OCI-LY1 (cell line): ENCODE results near the gene C8A.

Experiments used
- H2AFZ ChIP-seq: fragments of 200-600 bp; sonication (generic), shearing (Covaris generic); 2 replicates; pipeline ENCODE4 v1.6.0; 2014; ENCODE audit warnings: antibody characterized with exemption, mild to moderate bottlenecking, low read length
- H3F3A ChIP-seq: fragments of 200-600 bp; sonication (generic), shearing (Covaris generic); 2 replicates; pipeline ENCODE4 v1.6.0; 2014; ENCODE audit warnings: mild to moderate bottlenecking, antibody characterized with exemption, low read length, moderate library complexity; ENCODE audit not compliant: insufficient read depth
- H3K27ac ChIP-seq: fragments of 200-600 bp; sonication (generic); 2 replicates; pipeline ENCODE4 v1.5.1; 2014; ENCODE audit warnings: low read length, mixed run types, mild to moderate bottlenecking, low read depth; ENCODE audit not compliant: poor library complexity, severe bottlenecking
- H3K27me3 ChIP-seq: fragments of 200-600 bp; sonication (generic); 2 replicates; pipeline ENCODE4 v1.6.0; 2014; ENCODE audit warnings: antibody characterized with exemption, mild to moderate bottlenecking, low read length, moderate library complexity; ENCODE audit not compliant: insufficient read depth
- H3K36me3 ChIP-seq: fragments of 200-600 bp; sonication (generic); 2 replicates; pipeline ENCODE4 v1.6.1; 2014; ENCODE audit warnings: mild to moderate bottlenecking, antibody characterized with exemption, low read length, moderate library complexity, mixed read lengths; ENCODE audit not compliant: insufficient read depth
- H3K4me1 ChIP-seq: fragments of 200-600 bp; sonication (generic); 2 replicates; pipeline ENCODE4 v1.5.1; 2014; ENCODE audit warnings: mild to moderate bottlenecking, low read length, moderate library complexity; ENCODE audit not compliant: insufficient read depth, severe bottlenecking
- H3K4me2 ChIP-seq: fragments of 200-600 bp; sonication (generic), shearing (Covaris generic); 2 replicates; pipeline ENCODE4 v1.6.1; 2014; ENCODE audit warnings: low read length
- H3K4me3 ChIP-seq: fragments of 200-600 bp; sonication (generic); 2 replicates; pipeline ENCODE4 v1.5.1; 2014; ENCODE audit warnings: low read length, low read depth, mild to moderate bottlenecking, mixed read lengths; ENCODE audit not compliant: poor library complexity, severe bottlenecking
- H3K79me2 ChIP-seq: fragments of 200-600 bp; shearing (Covaris generic); 2 replicates; pipeline ENCODE4 v1.6.1; 2016; ENCODE audit warnings: mixed run types, low read length, mixed read lengths; ENCODE audit not compliant: insufficient read depth
- H3K9ac ChIP-seq: fragments of 200-600 bp; sonication (generic), shearing (Covaris generic); 2 replicates; pipeline ENCODE4 v1.6.1; 2014; ENCODE audit warnings: mild to moderate bottlenecking, low read length, mixed read lengths
- H3K9me2 ChIP-seq: fragments of 200-600 bp; sonication (generic), shearing (Covaris generic); 2 replicates; pipeline ENCODE4 v1.6.1; 2014; ENCODE audit warnings: low read depth, mild to moderate bottlenecking, low read length, mixed read lengths
- H3K9me3 ChIP-seq: fragments of 200-600 bp; shearing (Covaris generic); 2 replicates; pipeline ENCODE4 v1.6.1; 2014; ENCODE audit warnings: low read length, mixed read lengths
- H4K20me1 ChIP-seq: fragments of 200-600 bp; sonication (generic), shearing (Covaris generic); 2 replicates; pipeline ENCODE4 v1.6.0; 2016; ENCODE audit warnings: mild to moderate bottlenecking, low read length; ENCODE audit not compliant: insufficient read depth
- EZH2 ChIP-seq: fragments of 200-600 bp; sonication (generic), shearing (Covaris generic); IDR thresholded peaks from 2 replicates; pipeline ENCODE4 v1.8.0; 2017; ENCODE audit warnings: borderline replicate concordance, mixed run types, mild to moderate bottlenecking, antibody characterized with exemption, low read length, moderate library complexity, mixed read lengths
- TF ChIP-seq, protein P1 (sequence below): fragments of 200-600 bp; sonication (generic), shearing (Covaris generic); IDR thresholded peaks from 2 replicates; pipeline ENCODE4 v1.5.1; 2017; ENCODE audit warnings: mild to moderate bottlenecking, antibody characterized with exemption, low read length, moderate library complexity, mixed read lengths

Gene C8A

GRCh38 chr1:56838759-56839158 is 15.8 kb upstream of the C8A start:
- Histone ChIP-seq H3K9ac (no peak overlapping the region), H3K27ac (no peak overlapping the region), H3K79me2 (no peaks in the 10 kb centered on the region), H3K27me3 (no peaks in the 10 kb centered on the region; the same call in 1 of the 2 replicates), H3K36me3 (no peaks in the 10 kb centered on the region), H3K4me3 (no peak overlapping the region), H3K9me3 (no peaks in the 10 kb centered on the region), H3F3A (no peaks in the 10 kb centered on the region), H3K4me2 (no peak overlapping the region), H3K9me2 (no peaks in the 10 kb centered on the region), H2AFZ (no peak overlapping the region), H3K4me1 (no peaks in the 10 kb centered on the region), H4K20me1 (no peaks in the 10 kb centered on the region)
- TF ChIP-seq EZH2, result no peak

DNA sequence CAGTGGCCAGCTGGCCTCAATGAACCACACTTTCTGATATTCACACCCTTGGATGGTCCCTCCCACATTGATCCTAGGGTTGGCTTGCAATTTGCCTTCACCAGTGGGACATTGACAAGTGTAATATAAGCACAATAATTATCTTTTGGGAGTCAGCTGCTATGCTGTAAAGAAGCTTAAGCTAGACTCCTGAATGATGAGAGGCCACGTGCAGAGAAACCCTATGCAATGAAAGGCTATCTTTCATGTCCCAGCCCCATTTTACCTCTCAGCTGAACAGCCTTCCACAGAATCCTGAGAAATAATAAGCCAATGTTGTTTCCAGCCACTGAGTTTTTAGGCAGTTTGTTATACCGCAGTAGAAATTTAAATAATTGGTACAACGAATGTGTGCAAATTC is 11.1 kb upstream of the C8A start:
- H4K20me1 ChIP-seq, result no peaks in the 10 kb centered on the region

DNA sequence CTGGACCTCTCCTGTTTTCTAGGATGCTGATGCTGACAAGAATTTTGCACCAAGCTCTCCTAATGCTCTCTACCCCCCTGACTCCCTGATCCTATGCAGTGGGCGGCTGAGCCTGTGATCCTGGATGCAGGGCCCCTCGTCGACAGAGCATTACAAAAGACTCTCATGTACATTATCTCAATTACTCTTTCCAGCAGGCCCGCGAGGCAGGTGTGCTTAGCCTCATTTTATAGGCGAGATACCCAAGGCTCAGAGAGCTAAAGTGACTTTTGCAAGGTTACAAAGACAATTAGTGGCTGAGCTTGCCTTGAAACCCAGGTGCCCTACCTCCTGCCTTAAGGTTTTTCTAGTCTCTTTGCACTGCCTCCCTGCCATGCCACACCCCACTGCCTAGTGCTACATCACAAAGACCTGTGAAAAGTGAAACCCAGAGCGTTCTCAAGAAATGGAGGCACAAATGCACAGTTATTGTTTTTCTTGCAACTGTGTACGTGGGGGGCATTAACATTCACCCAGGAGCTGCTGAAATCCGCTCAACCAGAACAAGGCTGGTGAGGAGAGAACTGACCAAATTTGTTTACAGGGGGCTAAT is 10.0 kb upstream of the C8A start:
- Histone ChIP-seq H3F3A (no peaks in the 10 kb centered on the region), H3K4me2 (no peak overlapping the region), H3K9me3 (no peaks in the 10 kb centered on the region), H4K20me1 (no peaks in the 10 kb centered on the region), H3K27me3 (no peaks in the 10 kb centered on the region; the same call in 1 of the 2 replicates), H2AFZ (no peak overlapping the region), H3K4me1 (no peaks in the 10 kb centered on the region), H3K9me2 (no peaks in the 10 kb centered on the region), H3K36me3 (no peaks in the 10 kb centered on the region), H3K4me3 (no peak overlapping the region), H3K27ac (no peak overlapping the region), H3K9ac (no peak overlapping the region), H3K79me2 (no peaks in the 10 kb centered on the region)
- TF ChIP-seq, protein P1, sequence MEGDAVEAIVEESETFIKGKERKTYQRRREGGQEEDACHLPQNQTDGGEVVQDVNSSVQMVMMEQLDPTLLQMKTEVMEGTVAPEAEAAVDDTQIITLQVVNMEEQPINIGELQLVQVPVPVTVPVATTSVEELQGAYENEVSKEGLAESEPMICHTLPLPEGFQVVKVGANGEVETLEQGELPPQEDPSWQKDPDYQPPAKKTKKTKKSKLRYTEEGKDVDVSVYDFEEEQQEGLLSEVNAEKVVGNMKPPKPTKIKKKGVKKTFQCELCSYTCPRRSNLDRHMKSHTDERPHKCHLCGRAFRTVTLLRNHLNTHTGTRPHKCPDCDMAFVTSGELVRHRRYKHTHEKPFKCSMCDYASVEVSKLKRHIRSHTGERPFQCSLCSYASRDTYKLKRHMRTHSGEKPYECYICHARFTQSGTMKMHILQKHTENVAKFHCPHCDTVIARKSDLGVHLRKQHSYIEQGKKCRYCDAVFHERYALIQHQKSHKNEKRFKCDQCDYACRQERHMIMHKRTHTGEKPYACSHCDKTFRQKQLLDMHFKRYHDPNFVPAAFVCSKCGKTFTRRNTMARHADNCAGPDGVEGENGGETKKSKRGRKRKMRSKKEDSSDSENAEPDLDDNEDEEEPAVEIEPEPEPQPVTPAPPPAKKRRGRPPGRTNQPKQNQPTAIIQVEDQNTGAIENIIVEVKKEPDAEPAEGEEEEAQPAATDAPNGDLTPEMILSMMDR, result no peak
- TF ChIP-seq EZH2, result no peak

More for the DNA sequence above, 11.1 kb upstream of the C8A start:
- no peak overlapping the region for H3K9ac ChIP-seq
- no peaks in the 10 kb centered on the region for H3K9me3 ChIP-seq
- no peak overlapping the region for H2AFZ ChIP-seq
- no peak overlapping the region for H3K4me2 ChIP-seq
- H3K4me1 ChIP-seq, result no peaks in the 10 kb centered on the region
- no peak overlapping the region for H3K4me3 ChIP-seq
- no peaks in the 10 kb centered on the region for H3F3A ChIP-seq
- no peaks in the 10 kb centered on the region for H3K9me2 ChIP-seq
- H3K27me3 ChIP-seq, result no peaks in the 10 kb centered on the region; the same call in 1 of the 2 replicates
- TF ChIP-seq, protein P1, result no peak
- TF ChIP-seq EZH2, result no peak
- no peak overlapping the region for H3K27ac ChIP-seq
- no peaks in the 10 kb centered on the region for H3K36me3 ChIP-seq
- H3K79me2 ChIP-seq, result no peaks in the 10 kb centered on the region

- H3K4me2 ChIP-seq, result no peak overlapping the region
- no peaks in the 10 kb centered on the region for H3K27me3 ChIP-seq
Observed at GRCh38 chr1:56845343-56845742, 9.3 kb upstream of the C8A start.

More at GRCh38 chr1:56845343-56845742, 9.3 kb upstream of the C8A start:
- Histone ChIP-seq H3K27ac (no peak overlapping the region), H3K4me3 (no peak overlapping the region), H3K9me2 (no peaks in the 10 kb centered on the region), H3K36me3 (no peaks in the 10 kb centered on the region), H3K9me3 (no peaks in the 10 kb centered on the region), H3K9ac (no peak overlapping the region), H3K79me2 (no peaks in the 10 kb centered on the region), H3F3A (no peaks in the 10 kb centered on the region), H3K4me1 (no peaks in the 10 kb centered on the region), H4K20me1 (no peaks in the 10 kb centered on the region), H2AFZ (no peak overlapping the region)
- TF ChIP-seq EZH2, result no peak
- TF ChIP-seq, protein P1, result no peak
